HG02943 (cell line): Measurements from ENCODE around the gene VAC14.

Experiments
- ATAC-seq: cut with Tn5 transposase; IDR thresholded peaks from one replicate; pipeline ENCODE4 v1.9.1; 2021; ENCODE audit warnings: mild to moderate bottlenecking, low read depth, moderate library complexity; ENCODE audit not compliant: unreplicated experiment

VAC14 gene

GRCh38 chr16:70729292-70729691, 71.7 kb downstream of the VAC14 start:
- ATAC-seq: no peak

- ATAC-seq: no peak
Measured at GRCh38 chr16:70728150-70728549, 72.8 kb downstream of the VAC14 start.

GRCh38 chr16:70726892-70727361, 74.0 kb downstream of the VAC14 start:
- ATAC-seq: no peak

DNA sequence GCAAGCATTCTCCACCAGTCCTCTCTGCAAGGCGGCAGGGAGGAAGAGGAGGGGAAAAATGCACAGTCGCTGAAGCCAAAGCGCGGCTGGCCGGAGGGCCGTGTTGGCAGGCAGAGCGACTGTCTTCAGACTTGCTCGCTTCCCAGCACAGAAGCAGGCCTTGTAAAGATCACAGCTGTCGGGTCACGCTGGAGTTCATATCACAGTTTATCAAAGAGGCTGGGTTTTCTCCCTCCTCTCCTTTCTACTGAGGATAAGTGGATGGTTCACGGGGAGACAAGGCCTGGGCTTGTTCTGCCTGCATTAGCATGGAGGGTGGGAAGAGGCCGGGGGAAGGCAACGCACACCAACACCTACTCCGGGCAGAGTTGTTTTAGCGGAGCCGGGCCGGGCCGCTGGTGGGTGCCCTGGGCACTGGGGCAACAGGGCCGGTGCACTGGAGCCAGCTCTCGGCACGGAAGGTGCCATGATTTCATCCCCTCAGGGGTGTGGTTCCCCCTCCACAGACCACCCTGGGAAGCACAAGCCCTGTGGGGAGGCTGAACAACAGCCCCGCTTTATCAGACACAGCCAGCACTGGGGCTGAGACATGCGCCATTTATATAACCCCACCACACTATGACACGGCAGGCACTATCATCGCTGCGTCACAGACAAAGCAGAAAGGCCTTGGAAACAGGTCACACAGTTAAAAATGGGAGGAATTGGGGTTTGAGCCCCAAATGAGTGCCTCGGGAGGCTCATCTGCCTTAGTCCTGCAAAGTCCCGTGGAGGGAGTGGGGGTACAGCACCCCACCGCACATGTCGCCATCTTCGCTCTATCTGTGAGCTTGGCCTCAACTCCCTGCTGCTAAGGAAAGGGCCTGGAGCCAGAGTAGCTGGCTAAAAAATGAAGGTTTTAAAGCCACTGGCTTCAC, 74.8 kb downstream of the VAC14 start:
- ATAC-seq: no peak

DNA sequence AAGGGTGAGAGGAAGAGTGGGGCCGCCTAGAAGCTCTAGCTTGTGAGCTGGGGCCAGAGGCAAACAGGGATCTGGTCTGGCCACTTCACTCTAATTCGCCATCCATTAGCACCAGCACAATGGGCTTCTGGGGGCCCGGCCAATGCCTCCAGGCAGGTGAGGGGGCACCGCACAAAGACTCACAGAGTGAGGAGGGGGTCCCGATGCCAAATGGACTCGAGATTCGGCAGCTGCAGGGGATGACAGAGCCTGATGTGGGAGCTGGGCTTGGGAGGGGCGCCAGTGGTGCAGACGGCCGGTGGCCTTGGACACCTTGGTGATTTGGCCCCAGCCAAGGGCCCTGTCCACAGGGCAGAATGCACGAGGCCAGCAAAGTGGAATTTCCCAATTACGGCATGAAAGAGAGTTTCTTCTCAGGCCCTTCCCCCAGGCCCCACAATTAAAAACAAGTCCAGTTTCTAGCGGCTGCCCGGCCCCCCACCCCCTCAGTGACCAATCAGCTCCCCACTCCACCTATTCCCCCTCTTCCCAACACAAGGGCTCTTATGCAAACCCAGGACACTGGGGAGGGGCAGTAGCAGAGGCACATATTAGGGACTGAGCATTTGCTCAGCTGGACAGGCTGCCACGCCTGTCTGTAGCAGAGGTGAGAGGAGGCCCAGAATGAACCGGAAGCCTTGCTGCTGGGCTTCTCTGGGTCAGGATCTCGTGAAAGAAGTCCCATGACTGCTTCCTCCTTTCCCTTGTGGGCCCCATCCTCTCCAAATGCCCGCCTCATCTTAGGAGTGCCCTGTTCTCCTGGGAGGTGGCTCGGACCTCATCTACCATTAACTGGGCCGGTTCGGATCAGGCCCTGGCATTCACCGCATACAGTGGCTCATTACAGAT, 75.7 kb downstream of the VAC14 start:
- no peak for ATAC-seq

GRCh38 chr16:70724146-70725023, 76.6 kb downstream of the VAC14 start:
- no peak for ATAC-seq

DNA sequence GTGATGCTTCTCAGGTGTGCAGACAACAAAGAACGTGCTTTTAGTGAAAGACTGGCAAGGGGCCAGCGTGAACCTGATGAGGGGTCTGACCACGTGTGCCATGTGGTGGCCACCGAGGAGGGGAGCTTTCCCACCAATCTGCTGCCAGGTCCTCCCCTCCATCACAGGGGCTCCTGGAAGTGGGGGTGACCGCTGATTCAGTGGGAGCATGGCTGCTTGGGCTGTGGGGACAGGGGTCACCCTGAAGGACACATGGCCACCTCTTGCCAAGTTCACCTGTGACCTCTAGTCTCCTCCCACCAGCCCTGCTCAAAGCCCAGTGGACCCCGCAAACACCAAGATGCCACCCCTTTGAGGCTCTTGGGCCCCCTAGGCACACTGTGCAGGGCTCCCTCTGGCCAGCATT, 77.2 kb downstream of the VAC14 start:
- ATAC-seq: no peak

DNA sequence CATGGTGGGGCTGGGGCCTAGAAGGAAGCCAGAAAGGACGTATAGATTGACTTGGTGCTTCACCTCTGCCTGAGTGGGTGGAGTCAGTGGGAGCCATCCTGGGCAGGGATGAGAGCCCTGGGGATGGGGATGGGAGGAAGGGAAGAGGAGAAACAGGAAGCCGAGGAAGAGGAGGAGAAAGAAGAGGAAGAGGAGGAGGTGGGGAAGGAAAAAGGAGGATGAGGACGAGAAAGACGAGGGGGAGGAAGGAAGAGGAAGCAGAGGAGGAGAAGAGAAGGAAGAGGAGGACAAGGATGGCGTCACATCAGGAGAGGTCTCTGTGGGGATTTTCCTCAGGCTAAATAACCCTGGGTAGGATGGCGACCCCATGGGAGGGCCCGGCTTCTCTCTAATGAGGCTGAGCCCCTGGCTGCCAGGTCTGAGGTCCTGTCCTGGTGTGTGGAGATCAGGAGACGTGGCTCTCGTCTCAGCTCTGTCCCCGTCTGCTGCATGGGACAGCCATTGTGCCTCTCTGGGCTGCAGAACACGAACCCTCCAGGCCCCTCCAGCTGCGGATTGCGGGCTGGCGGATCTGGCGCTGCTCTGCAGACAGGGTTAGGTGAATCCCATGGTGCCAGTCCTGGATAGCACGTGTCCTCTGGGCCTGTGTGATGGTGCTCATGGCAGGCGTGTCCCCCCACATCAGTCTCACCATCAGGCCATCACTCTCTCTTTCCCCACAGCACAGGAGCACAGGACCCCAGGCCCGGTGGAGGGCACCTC, 79.6 kb downstream of the VAC14 start:
- ATAC-seq: no peak

- ATAC-seq: no peak
Measured at GRCh38 chr16:70720425-70721201, 80.3 kb downstream of the VAC14 start.

- no peak for ATAC-seq
Measured at GRCh38 chr16:70717065-70717464, 83.9 kb downstream of the VAC14 start.

DNA sequence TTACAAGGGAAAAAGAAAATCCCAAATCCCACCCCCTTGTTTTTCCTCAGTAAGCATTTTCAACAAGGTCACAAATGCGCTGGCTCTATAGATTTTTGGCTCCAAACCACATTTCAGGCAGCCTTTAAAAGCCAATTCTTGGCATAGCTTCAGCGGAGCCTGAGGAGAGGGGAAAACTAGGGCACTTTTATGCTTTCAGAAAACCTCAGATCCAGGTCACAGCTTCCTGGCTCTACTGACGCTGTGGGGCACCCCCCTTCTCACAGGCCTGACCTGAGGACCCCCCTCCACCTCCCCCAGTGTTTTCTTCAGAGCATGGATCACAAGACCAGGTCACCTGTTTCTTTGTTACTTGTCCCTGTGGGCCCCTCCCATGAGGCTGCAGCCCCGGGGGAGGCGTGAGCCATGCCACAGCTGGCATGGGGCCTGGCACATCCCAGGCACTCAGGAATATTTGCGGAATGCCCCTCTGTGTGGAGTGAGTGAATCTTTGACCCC, 85.0 kb downstream of the VAC14 start:
- ATAC-seq: no peak

DNA sequence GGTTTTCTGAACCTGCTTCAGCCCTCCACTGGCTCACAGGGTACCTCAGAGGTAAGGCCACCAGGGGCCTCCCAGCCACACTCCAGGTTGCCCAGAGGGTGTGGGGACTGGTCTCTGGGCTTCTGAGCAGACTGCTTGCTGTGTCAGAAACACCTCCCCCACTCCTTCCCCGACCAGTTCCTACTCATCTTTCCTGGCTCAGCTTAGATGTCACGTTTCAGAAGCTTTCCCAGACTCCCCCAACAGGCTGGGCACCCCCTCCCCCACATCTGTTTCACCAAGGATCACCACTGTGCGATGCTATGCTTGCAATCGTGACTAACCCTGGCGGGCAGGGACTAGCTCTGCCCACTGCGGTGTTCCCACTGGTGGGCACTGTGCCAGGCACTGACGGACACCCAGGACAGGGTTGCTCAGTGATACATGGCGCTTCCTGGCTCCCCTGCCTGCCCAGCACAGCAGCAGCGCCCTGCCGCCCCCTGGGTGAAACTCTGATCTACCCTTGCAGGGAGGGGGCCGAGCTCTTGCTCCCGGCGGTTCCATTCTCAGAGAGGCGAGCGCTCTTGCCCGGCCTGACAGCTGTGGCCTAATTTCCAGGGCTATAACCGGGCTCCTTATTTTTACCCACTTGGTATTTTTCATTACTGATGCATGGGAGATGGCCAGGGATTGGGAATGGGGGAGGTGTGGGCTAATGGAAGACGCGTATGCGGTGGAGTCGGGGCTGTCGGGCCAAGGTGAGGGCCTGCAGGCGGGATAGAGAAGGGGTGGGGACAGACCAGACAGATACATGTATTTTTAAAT, 85.7 kb downstream of the VAC14 start:
- ATAC-seq: no peak

DNA sequence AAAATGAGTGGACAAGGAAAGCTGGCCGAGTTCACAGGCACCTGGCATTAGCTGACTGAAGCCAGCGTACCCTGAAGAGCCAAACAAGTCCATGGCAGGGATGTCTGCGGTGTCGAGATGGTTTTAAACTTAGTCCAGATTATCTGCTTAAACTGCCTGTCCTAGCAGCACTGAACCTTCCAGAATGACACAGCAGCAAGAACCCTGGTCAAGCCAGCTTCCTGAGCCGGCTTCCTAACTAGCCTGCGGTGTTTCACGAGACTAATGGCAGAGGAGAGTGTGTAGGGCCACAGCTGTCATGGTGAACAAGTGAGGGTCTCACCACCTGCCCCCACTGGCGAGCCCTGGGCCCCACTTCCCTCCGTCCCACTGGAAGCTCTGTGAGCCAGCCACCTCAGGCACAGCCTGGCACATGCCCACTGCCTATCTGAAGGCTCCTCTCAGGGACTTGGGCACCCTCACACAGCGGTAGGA, 86.3 kb downstream of the VAC14 start:
- ATAC-seq: no peak

GRCh38 chr16:70713824-70714223, 87.1 kb downstream of the VAC14 start:
- no peak for ATAC-seq

GRCh38 chr16:70713342-70713741, 87.6 kb downstream of the VAC14 start:
- no peak for ATAC-seq

- ATAC-seq: no peak
Measured at GRCh38 chr16:70712942-70713341, 88.0 kb downstream of the VAC14 start.

DNA sequence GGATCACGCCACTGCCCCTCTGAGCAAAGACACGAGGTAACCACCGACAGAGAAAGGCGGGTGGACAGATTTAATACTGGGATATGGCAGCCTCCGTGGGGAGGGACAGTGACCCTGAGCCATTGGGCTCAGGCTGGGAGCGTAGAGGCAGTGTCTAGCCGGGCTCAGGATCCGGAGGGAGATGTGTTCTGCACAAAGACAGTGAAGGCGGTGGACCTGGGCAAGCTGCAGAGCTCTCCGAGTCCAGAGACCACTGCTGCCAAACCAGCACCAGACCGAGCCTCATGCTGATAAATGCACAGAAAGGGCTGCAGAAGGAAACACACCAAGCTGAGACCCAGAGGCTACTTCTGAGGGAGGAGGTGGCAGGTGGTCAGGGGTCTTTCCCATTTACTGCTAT, 88.6 kb downstream of the VAC14 start:
- no peak for ATAC-seq
